K562 (cell line): ENCODE data around the gene ERAP2. TPM values are rescaled to one million over a fixed set of nuclear protein-coding genes. Genes with fewer than 3 reads are reported as not detected.

ENCODE experiments used
- ARID3B ChIP-seq: fragments of 250-450 bp; sonication (Bioruptor Pico); IDR thresholded peaks from 2 replicates; pipeline ENCODE4 v1.4.0; 2020; ENCODE audit warnings: borderline replicate concordance
- E2F3 ChIP-seq: fragments of 250-450 bp; sonication (Bioruptor Pico); IDR thresholded peaks from 2 replicates; pipeline ENCODE4 v1.4.0; 2020; ENCODE audit warnings: mild to moderate bottlenecking
- ETV1 ChIP-seq: fragments of 450-650 bp; conservative IDR thresholded peaks from 2 replicates; pipeline ENCODE4 v1.6.1; 2016; ENCODE audit warnings: missing genetic modification characterization, control low read depth, low read depth, missing compliant biosample characterization
- HDAC1 ChIP-seq, 2 experiments: fragments of 450-650 bp; IDR thresholded peaks; 2 replicates each; pipeline ENCODE4 v1.6.1; 2016 to 2017; ENCODE audit warnings: inconsistent platforms in 1 of 2, mild to moderate bottlenecking in 1 of 2, moderate library complexity in 1 of 2
- HOMEZ ChIP-seq: fragments of 250-450 bp; sonication (Bioruptor Pico); IDR thresholded peaks from 2 replicates; pipeline ENCODE4 v1.4.0; 2020; ENCODE audit warnings: mild to moderate bottlenecking, moderate library complexity
- L3MBTL2 ChIP-seq: fragments of 450-650 bp; IDR thresholded peaks from 2 replicates; pipeline ENCODE4 v1.6.1; 2016; ENCODE audit warnings: mild to moderate bottlenecking, moderate library complexity
- NRF1 ChIP-seq, 2 experiments: fragments of 450-650 bp; IDR thresholded peaks in 1 of 2; conservative IDR thresholded peaks in 1 of 2; 2 replicates each; pipeline ENCODE4 v1.6.1; 2014; ENCODE audit warnings: mild to moderate bottlenecking in 2 of 2
- RCOR1 ChIP-seq, 2 experiments: IDR thresholded peaks; 2 replicates each; pipeline ENCODE4 v1.6.1; 2012; ENCODE audit warnings: low read depth in 2 of 2, low read length in 2 of 2, borderline replicate concordance in 1 of 2, improper control_type of control experiment in 1 of 2
- REST ChIP-seq, 2 experiments: fragments of 450-650 bp; formaldehyde crosslinking in 1 of 2; IDR thresholded peaks; 2 replicates each; pipeline versions ENCODE4 v1.4.0 to v1.6.1; 2014 to 2020; ENCODE audit warnings: mild to moderate bottlenecking in 2 of 2, borderline replicate concordance in 1 of 2, low read depth in 1 of 2
- TAF15 ChIP-seq: fragments of 200-400 bp; formaldehyde crosslinking; IDR thresholded peaks from 2 replicates; pipeline ENCODE4 v1.6.1; 2017; ENCODE audit warnings: mild to moderate bottlenecking, low read depth, low read length, moderate library complexity
- TCF7 ChIP-seq: sonication (generic); IDR thresholded peaks from 2 replicates; pipeline ENCODE4 v1.6.1; 2016; ENCODE audit warnings: antibody characterized with exemption, borderline replicate concordance
- ZNF124 ChIP-seq: sonication (generic); formaldehyde crosslinking; IDR thresholded peaks from 2 replicates; pipeline ENCODE4 v1.8.1; 2022; ENCODE audit warnings: missing genetic modification reagents
- ZNF197 ChIP-seq: fragments of 200-800 bp; sonication (Bioruptor generic); IDR thresholded peaks from 2 replicates; pipeline ENCODE4 v1.6.1; 2016; ENCODE audit warnings: low read depth, missing genetic modification characterization, missing compliant biosample characterization
- ZNF717 ChIP-seq: fragments of 250-450 bp; sonication (Bioruptor Pico); IDR thresholded peaks from 2 replicates; pipeline ENCODE4 v1.5.0; 2021
- polyA plus RNA-seq, 8 experiments: library from polyadenylated mRNA; depleted of rRNA in 4 of 8; stranded (reverse) in 5 of 8; unstranded in 3 of 8; fragments of >200 nt; fragmentation: Nextera tagmentation in 2 of 8; fragmentation: Illumina TruSeq in 1 of 8; extraction: Ambion mirVana in 2 of 8; extraction: Trizol in 1 of 8; gene quantifications; 2 replicates each; pipeline versions ENCODE4 v1.2.1 to v1.2.3, GENCODE V29; 2011 to 2014; ENCODE audit warnings: inconsistent platforms in 1 of 8, missing spikeins in 1 of 8
- total RNA-seq, 7 experiments: library from RNA; depleted of rRNA in 6 of 7; stranded (reverse); fragments of >200 nt in 6 of 7; fragmentation: Illumina TruSeq in 2 of 7; extraction: Trizol in 2 of 7; gene quantifications; 2 replicates each; pipeline versions ENCODE4 v1.2.1 to v1.2.3, GENCODE V29; 2011 to 2021; ENCODE audit warnings: low replicate concordance in 1 of 7

ERAP2 gene
- total and polyA plus RNA-seq, 9 of the 15 experiments (the other 6 are each of a cell fraction or from before 2014, with no cell fraction given), result 0.93 to 4.0 (median 2.1) TPM

- no peak for TF ChIP-seq ZNF717 (CRISPR knock-in tag)
- TF ChIP-seq RCOR1 (IDR thresholded peaks at IDR 0.05; ENCODE audit: borderline replicate concordance in 1 of 2, low read depth in 2 of 2, low read length in 2 of 2), result peak in 1 of 2 experiments; percentile 22; a peak in 1 of 4 replicates
- TF ChIP-seq ZNF124 (CRISPR knock-in tag), result no peak
- TF ChIP-seq NRF1 (conservative IDR thresholded peaks at IDR 0.05 in 1 of 2, IDR thresholded peaks at IDR 0.05 in 1 of 2), result 0 out of 4 replicates have a peak, but pooled peaks of 1 of the 2 experiments have one; percentile 17
- peak; percentile 35; the same call in 1 of the 2 replicates for TF ChIP-seq L3MBTL2
- no peak for TF ChIP-seq TAF15
- no peak for TF ChIP-seq HDAC1 (IDR thresholded peaks at IDR 0.05)
- TF ChIP-seq TCF7, result no peak
- TF ChIP-seq HOMEZ (CRISPR knock-in tag), result no peak
- no peak for TF ChIP-seq ETV1 (tag)
- no peak for TF ChIP-seq REST (IDR thresholded peaks at IDR 0.05; ENCODE audit: borderline replicate concordance)
- TF ChIP-seq REST (CRISPR knock-in tag; IDR thresholded peaks at IDR 0.05; ENCODE audit: low read depth), result no peak
- no peak for TF ChIP-seq E2F3 (CRISPR knock-in tag)
- no peak for TF ChIP-seq ZNF197 (CRISPR knock-in tag)
- no peak for TF ChIP-seq ARID3B
Observed at GRCh38 chr5:96885518-96886338, 9.4 kb downstream of the ERAP2 start (continued).
